Stomach (tissue), 4 donors: ENCODE measurements around the gene PLXDC1.

Source experiments
- EP300 ChIP-seq: sonication (generic); formaldehyde crosslinking; IDR thresholded peaks from one replicate; pipeline ENCODE4 v1.6.1; 2017; ENCODE audit warnings: antibody characterized with exemption
- POLR2A ChIP-seq, 4 donors: fragments of 450-650 bp; IDR thresholded peaks; one replicate each; pipeline ENCODE4 v1.6.1; 2016; ENCODE audit warnings: antibody characterized with exemption in 4 of 4, control low read depth in 2 of 4, mild to moderate bottlenecking in 1 of 4, moderate library complexity in 1 of 4
- POLR2AphosphoS5 ChIP-seq, 3 donors: sonication (generic); formaldehyde crosslinking; IDR thresholded peaks; one replicate each; pipeline ENCODE4 v1.6.1; 2016; ENCODE audit warnings: antibody characterized with exemption in 3 of 3
- TF ChIP-seq, protein P1 (sequence below), 7 experiments: fragments of 450-650 bp in 4 of 7; fragments of 200-600 bp in 3 of 7; sonication (generic) in 3 of 7; IDR thresholded peaks; one replicate each; pipeline ENCODE4 v1.5.1; 2016 to 2019; ENCODE audit warnings: antibody characterized with exemption in 7 of 7, control low read depth in 2 of 7, mild to moderate bottlenecking in 1 of 7

DNA sequence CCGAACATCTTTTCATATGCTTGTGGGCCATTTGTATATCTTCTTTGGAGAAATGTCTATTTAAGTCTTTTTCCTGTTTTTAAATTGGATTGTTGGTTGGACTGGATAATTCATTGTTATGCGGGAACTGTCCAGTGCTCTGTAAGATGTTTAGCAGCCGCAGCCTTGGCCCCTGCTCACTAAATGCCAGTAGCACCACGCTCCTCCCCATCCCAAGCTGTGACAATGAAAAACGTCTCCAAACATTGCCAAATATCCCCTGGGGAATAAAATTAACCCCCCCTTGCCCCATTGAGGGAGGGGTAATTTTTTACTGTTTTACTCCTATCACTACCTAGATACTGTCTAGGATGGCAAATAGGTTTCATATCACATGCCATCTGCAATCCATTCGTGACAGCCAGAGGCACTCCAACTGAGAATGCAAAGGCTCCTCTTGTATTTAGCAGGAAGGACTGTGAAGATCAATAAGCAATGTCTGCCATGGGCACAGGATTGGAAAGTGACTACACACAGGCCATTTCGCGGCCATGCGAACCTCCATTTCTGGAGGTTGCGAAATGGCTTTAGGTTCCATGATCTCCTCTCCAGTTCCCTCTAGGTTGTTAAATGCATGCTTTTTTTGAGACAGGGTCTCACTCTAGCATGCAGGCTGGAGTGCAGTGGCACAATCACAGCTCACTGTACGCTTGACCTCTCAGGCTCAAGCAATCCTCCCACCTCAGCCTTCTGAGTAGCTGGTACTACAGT lies 9.3 kb downstream of the PLXDC1 start:
- TF ChIP-seq, protein P1, sequence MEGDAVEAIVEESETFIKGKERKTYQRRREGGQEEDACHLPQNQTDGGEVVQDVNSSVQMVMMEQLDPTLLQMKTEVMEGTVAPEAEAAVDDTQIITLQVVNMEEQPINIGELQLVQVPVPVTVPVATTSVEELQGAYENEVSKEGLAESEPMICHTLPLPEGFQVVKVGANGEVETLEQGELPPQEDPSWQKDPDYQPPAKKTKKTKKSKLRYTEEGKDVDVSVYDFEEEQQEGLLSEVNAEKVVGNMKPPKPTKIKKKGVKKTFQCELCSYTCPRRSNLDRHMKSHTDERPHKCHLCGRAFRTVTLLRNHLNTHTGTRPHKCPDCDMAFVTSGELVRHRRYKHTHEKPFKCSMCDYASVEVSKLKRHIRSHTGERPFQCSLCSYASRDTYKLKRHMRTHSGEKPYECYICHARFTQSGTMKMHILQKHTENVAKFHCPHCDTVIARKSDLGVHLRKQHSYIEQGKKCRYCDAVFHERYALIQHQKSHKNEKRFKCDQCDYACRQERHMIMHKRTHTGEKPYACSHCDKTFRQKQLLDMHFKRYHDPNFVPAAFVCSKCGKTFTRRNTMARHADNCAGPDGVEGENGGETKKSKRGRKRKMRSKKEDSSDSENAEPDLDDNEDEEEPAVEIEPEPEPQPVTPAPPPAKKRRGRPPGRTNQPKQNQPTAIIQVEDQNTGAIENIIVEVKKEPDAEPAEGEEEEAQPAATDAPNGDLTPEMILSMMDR (IDR thresholded peaks at IDR 0.05) = no peak
- TF ChIP-seq POLR2AphosphoS5 (IDR thresholded peaks at IDR 0.05) (no peak), EP300 (no peak), POLR2A (IDR thresholded peaks at IDR 0.05) (no peak)
